GM18858 (cell line): Measurements from ENCODE around the gene LSS.
"Not testable (repeated sequence)": the region's sequence is repeated elsewhere in the genome, so short reads cannot be mapped to it uniquely, and the experiment has no call there.

Experiments used
- ATAC-seq: cut with Tn5 transposase; IDR thresholded peaks from one replicate; pipeline ENCODE4 v1.9.1; 2021; ENCODE audit not compliant: unreplicated experiment

The LSS gene

DNA sequence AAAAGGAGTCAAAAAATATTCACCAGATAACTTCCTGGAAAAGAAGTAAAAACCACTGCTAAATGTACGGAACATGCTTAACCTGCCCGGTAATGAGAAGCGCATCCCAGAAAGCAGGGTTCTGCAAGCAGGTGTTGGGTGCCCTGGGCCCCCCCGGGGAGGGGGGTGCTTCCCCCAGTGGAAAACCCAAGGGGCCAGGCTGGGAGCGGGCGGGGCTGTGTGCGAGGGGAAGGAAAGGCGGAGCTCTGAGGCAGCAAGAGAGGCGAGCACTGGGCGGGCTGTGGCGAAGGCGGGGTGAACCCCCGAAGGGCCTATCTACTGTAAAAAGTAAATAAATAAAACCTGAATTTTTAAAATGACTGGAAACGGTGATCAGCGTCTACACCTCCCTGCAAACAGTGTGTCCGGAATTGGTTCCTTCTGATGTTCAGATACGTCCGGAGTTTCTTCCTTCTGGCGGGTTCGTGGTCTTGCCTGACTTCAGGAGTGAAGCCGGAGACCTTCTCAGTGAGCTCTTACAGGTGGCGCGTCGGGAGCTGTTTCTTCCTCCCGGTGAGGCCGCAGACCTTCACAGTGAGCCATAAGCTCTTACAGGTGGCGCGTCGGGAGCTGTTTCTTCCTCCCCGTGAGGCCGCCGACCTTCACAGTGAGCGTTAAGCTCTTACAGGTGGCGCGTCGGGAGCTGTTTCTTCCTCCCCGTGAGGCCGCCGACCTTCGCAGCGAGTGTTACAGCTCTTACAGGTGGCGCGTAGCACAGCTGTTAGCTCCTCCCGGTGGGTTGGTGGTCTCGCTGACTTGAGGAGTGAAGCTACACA is 86.6 kb downstream of the LSS start:
- no peak for ATAC-seq

DNA sequence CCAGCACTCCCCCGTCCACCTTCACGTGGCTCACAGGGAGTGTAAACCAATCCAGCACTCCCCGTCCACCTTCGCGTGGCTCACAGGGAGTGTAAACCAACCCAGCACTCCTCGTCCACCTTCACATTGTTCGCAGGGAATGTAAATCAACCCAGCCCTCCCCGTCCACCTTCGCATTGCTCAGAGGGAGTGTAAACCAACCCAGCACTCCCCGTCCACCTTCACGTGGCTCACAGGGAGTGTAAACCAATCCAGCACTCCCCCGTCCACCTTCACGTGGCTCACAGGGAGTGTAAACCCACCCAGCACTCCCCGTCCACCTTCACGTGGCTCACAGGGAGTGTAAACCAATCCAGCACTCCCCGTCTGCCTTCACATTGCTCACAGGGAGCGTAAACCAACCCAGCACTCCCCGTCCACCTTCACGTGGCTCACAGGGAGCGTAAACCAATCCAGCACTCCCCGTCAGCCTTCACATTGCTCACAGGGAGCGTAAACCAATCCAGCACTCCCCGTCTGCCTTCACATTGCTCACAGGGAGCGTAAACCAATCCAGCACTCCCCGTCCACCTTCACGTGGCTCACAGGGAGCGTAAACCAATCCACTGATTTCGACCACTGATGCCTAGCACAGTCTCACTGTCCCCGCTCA is 88.1 kb downstream of the LSS start:
- not testable (repeated sequence) for ATAC-seq

DNA sequence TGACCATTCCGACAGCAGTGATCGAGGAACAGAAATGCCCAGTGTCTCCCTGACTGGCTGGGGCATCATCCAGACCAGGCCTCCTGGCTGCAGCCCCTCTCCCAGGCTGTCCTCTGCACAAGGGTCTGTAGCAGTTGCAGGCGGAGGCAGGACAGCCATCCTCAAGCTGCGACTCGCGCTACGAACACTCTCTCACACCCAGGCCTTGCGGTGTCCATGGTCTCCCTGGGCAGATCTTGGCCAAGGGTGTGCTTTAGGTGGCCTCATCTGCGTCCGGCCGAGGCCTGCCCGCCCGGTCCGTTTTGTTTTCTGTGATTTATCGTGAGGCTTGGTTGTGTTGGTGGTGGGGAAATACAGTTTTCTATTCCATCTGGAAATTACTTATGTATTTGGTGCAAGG is 88.9 kb downstream of the LSS start:
- ATAC-seq, result no peak

DNA sequence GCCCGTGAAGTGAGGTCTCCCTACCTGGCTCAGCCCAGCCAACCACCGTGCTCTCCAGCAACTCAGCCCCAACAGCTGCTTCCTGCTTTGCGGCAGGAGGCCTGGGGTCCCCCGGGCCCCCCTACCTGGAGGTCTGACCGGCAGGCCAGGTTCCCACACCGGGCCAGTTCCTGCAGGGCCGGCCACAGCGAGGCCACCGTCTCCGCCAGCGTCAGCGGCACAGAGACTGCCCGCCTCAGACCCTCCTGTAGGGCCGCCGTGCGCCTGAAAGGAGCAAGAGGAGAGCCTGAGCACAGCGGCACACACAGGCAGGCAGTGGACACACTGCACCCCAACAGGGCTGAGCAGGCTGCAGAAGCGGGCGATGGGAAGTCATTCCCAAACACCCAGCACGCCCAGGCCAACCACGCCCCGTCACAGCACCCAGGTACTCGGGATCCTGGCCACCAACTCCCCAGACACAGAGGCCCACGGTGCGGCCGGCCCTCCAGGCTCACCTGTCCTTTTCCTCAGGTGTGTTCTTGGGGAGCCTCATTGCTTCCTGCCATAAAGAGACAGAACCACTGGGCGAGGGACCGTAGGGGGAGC is 90.1 kb downstream of the LSS start:
- ATAC-seq, result no peak
